Esophagus muscularis mucosa (tissue), 3 donors: ENCODE results near the gene SPEG.

Experiments
- CTCF ChIP-seq, 3 experiments: fragments of 200-600 bp in 2 of 3; fragments of 450-650 bp in 1 of 3; sonication (generic) in 2 of 3; IDR thresholded peaks; one replicate each; pipeline ENCODE4 v1.5.1; 2017 to 2019; ENCODE audit warnings: antibody characterized with exemption in 3 of 3, mild to moderate bottlenecking in 2 of 3, moderate library complexity in 1 of 3
- EP300 ChIP-seq: sonication (generic); formaldehyde crosslinking; IDR thresholded peaks from one replicate; pipeline ENCODE4 v1.6.1; 2017; ENCODE audit warnings: antibody characterized with exemption

GRCh38 chr2:219392754-219393153 lies 41.9 kb upstream of the SPEG start:
- TF ChIP-seq CTCF (IDR thresholded peaks at IDR 0.05) = no peak
- TF ChIP-seq EP300 = no peak
